Spinal cord (tissue), 10 donors: Measurements from ENCODE around the gene PDAP1. TPM values are rescaled to one million over a fixed set of nuclear protein-coding genes. Genes with fewer than 3 reads are reported as not detected.
A peak's percentile ranks its signal among the peaks of the same experiment; 100 is the strongest.
"Not testable (repeated sequence)": the region's sequence is repeated elsewhere in the genome, so short reads cannot be mapped to it uniquely, and the experiment has no call there.

Source experiments
- DNase-seq, 6 donors: peaks; one replicate each; pipeline versions ENCODE4 v3.0.0 to v3.0.0-alpha.2; 2013 to 2015; ENCODE audit warnings: low spot score in 6 of 6, low read depth in 4 of 6
- H3K27ac ChIP-seq: one replicate; pipeline ENCODE4 v1.5.1; 2013; ENCODE audit warnings: low read depth, low read length, control low read depth
- H3K27me3 ChIP-seq: one replicate; pipeline ENCODE4 v1.6.1; 2013; ENCODE audit warnings: low read length; ENCODE audit not compliant: control insufficient read depth, insufficient read depth
- H3K36me3 ChIP-seq: one replicate; pipeline ENCODE4 v1.6.1; 2013; ENCODE audit warnings: low read length; ENCODE audit not compliant: control insufficient read depth, insufficient read depth
- H3K4me1 ChIP-seq: one replicate; pipeline ENCODE4 v1.6.1; 2013; ENCODE audit warnings: low read length; ENCODE audit not compliant: control insufficient read depth, insufficient read depth
- H3K4me3 ChIP-seq: one replicate; pipeline ENCODE4 v1.5.1; 2013; ENCODE audit warnings: low read depth, low read length, control low read depth
- H3K9me3 ChIP-seq: one replicate; pipeline ENCODE4 v1.6.1; 2013; ENCODE audit warnings: low read length; ENCODE audit not compliant: control insufficient read depth, insufficient read depth
- WGBS: methylation state at CpG from one replicate; pipeline ENCODE4 v1.1.5; 2013; ENCODE audit warnings: missing lambda C conversion rate; ENCODE audit not compliant: insufficient coverage; 5-methylcytosine and 5-hydroxymethylcytosine counted together
- polyA plus RNA-seq, 2 donors: library from polyadenylated mRNA; unstranded; fragments of 120-200 nt; gene quantifications; one replicate each; pipeline ENCODE4 v1.2.1, GENCODE V29; 2013; ENCODE audit not compliant: insufficient read length in 2 of 2
- total RNA-seq, 2 donors: library from RNA; depleted of rRNA in 1 of 2; stranded (reverse); fragments of 120-200 nt in 1 of 2; fragments of >200 nt in 1 of 2; gene quantifications; one replicate each; pipeline versions ENCODE4 v1.2.3 to v1.2.4, GENCODE V29; 2013 to 2014
- donor health status: healthy.

Gene PDAP1
- total and polyA plus RNA-seq, 4 donors = 19.3 to 213 (median 138) TPM

DNA sequence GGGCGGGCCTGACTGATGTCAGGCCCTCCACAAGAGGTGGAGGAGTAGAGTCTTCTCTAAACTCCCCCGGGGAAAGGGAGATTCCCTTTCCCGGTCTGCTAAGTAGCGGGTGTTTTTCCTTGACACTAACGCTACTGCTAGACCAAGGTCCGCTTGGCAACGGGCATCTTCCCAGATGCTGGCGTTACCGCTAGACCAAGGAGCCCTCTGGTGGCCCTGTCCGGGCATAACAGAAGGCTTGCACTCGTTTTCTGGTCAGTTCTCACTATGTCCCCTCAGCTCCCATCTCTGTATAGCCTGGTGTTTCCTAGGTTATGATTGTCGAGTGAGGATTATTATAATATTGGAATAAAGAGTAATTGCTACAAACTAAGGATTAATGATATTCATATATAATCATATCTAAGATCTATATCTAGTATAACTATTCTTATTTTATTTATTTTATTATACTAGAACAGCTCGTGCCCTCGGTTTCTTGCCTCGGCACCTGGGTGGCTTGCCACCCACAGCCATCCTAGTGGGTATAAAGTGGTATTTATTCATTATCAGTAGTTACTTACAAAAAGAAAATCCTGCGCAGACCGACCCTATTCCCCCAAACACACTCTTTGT lies 7.2 kb upstream of the PDAP1 start:
- not testable (repeated sequence) for H3K4me1 ChIP-seq, H3K9me3 ChIP-seq, H3K4me3 ChIP-seq, H3K27me3 ChIP-seq, H3K27ac ChIP-seq
- peaks cover 81% of the 10 kb centered on the region for H3K36me3 ChIP-seq
- WGBS = 22% methylated on average over 7 of the region's 17 CpGs
- peak in 2 of 6 donors; percentile 49 to 64 for DNase-seq

- Histone ChIP-seq H3K36me3 (peaks cover 37% of the 10 kb centered on the region), H3K4me3 (no peak overlapping the region), H3K9me3 (no peaks in the 10 kb centered on the region), H3K4me1 (peaks cover 16% of the 10 kb centered on the region), H3K27ac (no peak overlapping the region), H3K27me3 (no peaks in the 10 kb centered on the region)
- no peak for DNase-seq
- 92% methylated on average over 2 of the region's 2 CpGs for WGBS
Observed at GRCh38 chr7:99410635-99411034, 2.2 kb upstream of the PDAP1 start.

DNA sequence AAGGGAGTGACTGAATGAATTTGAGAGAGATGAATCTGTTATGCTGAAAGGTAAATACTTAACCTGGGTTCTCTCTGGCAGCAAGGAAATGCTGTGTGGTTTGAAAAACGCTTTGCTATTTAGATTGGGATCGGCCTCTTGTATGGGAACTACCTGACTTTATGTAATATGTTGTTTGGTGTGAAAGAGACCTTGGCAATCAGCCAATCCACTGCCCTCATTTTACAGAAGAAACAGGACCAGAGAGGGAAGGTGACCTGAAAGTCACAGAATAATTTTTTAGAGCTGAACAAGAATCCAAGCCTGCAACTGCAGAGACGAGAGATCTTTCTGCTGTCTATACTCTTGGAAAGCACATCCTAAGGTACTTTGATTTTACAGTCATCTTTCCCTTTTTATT lies 1.4 kb upstream of the PDAP1 start:
- DNase-seq = no peak
- Histone ChIP-seq H3K27me3 (no peaks in the 10 kb centered on the region), H3K36me3 (peaks cover 38% of the 10 kb centered on the region), H3K4me1 (peaks cover 13% of the 10 kb centered on the region), H3K27ac (no peak overlapping the region), H3K9me3 (no peaks in the 10 kb centered on the region), H3K4me3 (peak overlapping the region; percentile 19)
- WGBS = no CpG with 5 or more reads among the region's 3 CpGs

- H3K4me3 ChIP-seq = peak overlapping the region; percentile 92
- WGBS = 0% methylated on average over 18 of the region's 18 CpGs
- peaks cover 13% of the 10 kb centered on the region for H3K4me1 ChIP-seq
- no peaks in the 10 kb centered on the region for H3K9me3 ChIP-seq
- no peaks in the 10 kb centered on the region for H3K27me3 ChIP-seq
- H3K27ac ChIP-seq = peak overlapping the region; percentile 98
- H3K36me3 ChIP-seq = peaks cover 38% of the 10 kb centered on the region
- DNase-seq = peak in 1 of 6 donors; percentile 23
Observed at GRCh38 chr7:99409192-99409572, 785 bp upstream of the PDAP1 start.

GRCh38 chr7:99407872-99408378 lies 472 bp downstream of the PDAP1 start:
- 0% methylated on average over 28 of the region's 28 CpGs for WGBS
- no peaks in the 10 kb centered on the region for H3K9me3 ChIP-seq
- H3K4me3 ChIP-seq = peak overlapping the region; percentile 92
- peak overlapping the region; percentile 98 for H3K27ac ChIP-seq
- H3K36me3 ChIP-seq = peaks cover 41% of the 10 kb centered on the region
- no peaks in the 10 kb centered on the region for H3K27me3 ChIP-seq
- H3K4me1 ChIP-seq = peaks cover 13% of the 10 kb centered on the region
- peak in 1 of 6 donors; percentile 19 for DNase-seq

DNA sequence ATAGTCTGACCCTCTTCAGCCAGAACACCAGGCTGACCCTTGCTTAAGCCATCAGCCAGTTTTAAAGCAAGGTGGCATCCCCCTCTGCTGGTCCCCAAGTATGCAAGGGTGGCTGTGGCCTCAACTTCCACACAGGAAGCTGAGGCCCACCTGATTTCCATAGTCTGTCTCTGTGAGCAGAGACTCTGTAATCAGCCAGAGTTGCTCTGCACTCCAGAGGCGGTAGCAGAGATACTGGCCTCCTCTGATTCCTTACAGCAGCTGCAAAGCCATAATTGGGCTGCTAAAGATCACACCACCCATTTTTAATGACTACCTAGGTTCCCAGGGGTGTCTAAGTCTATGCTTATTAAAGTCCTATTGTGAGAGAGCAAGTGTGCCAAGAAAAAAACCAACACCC lies 1.8 kb downstream of the PDAP1 start:
- WGBS = no CpG with 5 or more reads among the region's 1 CpG
- no peaks in the 10 kb centered on the region for H3K9me3 ChIP-seq
- H3K4me1 ChIP-seq = peaks cover 13% of the 10 kb centered on the region
- H3K27ac ChIP-seq = no peak overlapping the region
- H3K27me3 ChIP-seq = no peaks in the 10 kb centered on the region
- no peak overlapping the region for H3K4me3 ChIP-seq
- H3K36me3 ChIP-seq = peaks cover 43% of the 10 kb centered on the region
- DNase-seq = no peak

DNA sequence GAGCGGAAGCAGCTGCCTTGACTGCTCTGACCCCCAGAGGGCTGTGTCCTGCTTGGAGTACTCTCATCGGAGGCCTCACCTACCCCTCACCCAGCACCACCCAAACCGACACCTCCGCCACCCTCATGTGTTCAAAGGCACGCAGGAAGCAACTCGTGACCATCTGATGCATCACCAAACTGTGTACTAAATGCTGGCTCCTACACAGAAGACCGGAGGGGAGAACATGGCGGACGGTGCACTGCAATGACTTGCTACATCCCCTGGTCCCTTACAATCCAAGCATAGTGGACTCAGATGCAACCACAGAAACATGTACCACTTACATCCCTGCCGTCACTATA lies 3.4 kb downstream of the PDAP1 start:
- Histone ChIP-seq H3K36me3 (peaks cover 53% of the 10 kb centered on the region), H3K4me3 (no peak overlapping the region), H3K9me3 (no peaks in the 10 kb centered on the region), H3K27me3 (no peaks in the 10 kb centered on the region), H3K27ac (no peak overlapping the region), H3K4me1 (peaks cover 9% of the 10 kb centered on the region)
- 93% methylated on average over 9 of the region's 10 CpGs for WGBS
- no peak for DNase-seq

DNA sequence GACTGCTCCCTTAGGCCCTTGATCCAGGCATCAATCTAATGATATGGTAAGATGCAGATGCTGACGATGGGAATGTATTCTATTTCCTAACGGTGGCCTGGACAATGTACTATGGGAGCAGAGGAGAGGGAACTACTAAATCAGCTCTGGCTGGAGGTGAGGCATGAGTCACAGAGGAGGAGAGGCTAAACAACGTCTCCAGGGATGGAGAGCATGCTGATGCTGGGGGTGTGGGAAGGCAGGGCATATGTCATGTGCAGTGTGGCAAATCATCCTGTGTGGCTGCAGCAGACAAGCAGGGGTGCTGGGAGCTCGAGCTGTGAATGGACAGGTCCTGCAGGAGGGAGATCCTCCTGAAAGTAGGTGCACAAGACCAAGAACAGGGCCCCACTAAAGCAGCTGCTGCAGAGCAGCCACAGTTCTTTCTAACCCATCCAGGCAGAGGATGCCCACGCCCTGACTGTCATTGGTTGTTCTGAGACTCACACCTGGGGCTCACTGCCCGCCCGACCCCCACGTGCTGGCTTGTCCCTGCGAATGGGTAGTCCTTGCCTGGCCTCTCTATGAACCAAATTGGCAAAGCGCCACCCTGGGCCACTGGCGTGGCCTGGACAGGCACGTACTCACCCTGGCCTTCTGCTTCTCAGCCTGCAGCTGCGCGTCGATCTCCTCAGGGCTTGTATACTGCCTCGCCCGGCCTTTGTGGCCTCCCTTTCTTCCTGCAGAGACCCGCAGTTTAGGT lies 4.0 kb downstream of the PDAP1 start:
- peaks cover 58% of the 10 kb centered on the region for H3K36me3 ChIP-seq

GRCh38 chr7:99403764-99404163 lies 4.6 kb downstream of the PDAP1 start:
- WGBS = 89% methylated on average over 5 of the region's 5 CpGs
- H3K36me3 ChIP-seq = peaks cover 64% of the 10 kb centered on the region

More for the DNA sequence above, 4.0 kb downstream of the PDAP1 start:
- WGBS = 91% methylated on average over 18 of the region's 18 CpGs
- Histone ChIP-seq H3K27ac (no peak overlapping the region), H3K27me3 (no peaks in the 10 kb centered on the region), H3K4me3 (no peak overlapping the region), H3K4me1 (peaks cover 8% of the 10 kb centered on the region), H3K9me3 (no peaks in the 10 kb centered on the region)
- no peak for DNase-seq

DNA sequence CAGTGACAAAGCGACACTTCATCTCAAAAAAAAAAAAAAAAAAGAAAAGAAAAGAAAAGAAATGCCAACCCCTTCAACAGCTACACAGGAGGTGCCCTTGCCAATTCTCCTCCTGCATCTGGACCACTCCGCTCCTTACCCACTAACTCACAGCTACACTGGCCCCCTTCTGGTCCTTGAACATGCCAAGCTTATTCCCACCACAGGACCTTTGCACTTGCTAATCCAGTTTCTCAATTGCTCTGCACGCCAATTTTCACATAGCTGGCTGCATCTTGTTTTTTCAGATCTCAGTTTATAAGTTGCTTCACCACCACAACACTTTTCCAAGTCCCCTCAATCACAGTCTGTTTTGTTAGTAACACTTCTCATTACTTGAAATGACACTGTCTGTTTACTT lies 5.5 kb downstream of the PDAP1 start:
- no peak for DNase-seq
- Histone ChIP-seq H3K4me3 (no peak overlapping the region), H3K27me3 (no peaks in the 10 kb centered on the region), H3K4me1 (peaks cover 5% of the 10 kb centered on the region), H3K9me3 (no peaks in the 10 kb centered on the region), H3K27ac (no peak overlapping the region), H3K36me3 (peaks cover 74% of the 10 kb centered on the region)
- WGBS = 100% methylated on average over 3 of the region's 3 CpGs

More at GRCh38 chr7:99403764-99404163, 4.6 kb downstream of the PDAP1 start:
- no peaks in the 10 kb centered on the region for H3K27me3 ChIP-seq
- no peak for DNase-seq
- H3K4me1 ChIP-seq = peaks cover 6% of the 10 kb centered on the region
- no peak overlapping the region for H3K4me3 ChIP-seq
- no peak overlapping the region for H3K27ac ChIP-seq
- no peaks in the 10 kb centered on the region for H3K9me3 ChIP-seq
